WTC11 (cell line): ENCODE measurements around the gene BMP7. TPM values are rescaled to one million over a fixed set of nuclear protein-coding genes. Genes with fewer than 3 reads are reported as not detected.

Experiments used
- ATAC-seq: fragments of 200-7000 bp; cut with Tn5 transposase; 2 replicates; pipeline ENCODE4 v1.10.0; 2021; ENCODE audit warnings: mild to moderate bottlenecking, moderate library complexity
- CTCF ChIA-PET: fragments of 300-600 bp; sonication (Branson Sonifier 250); formaldehyde crosslinking; loops from one replicate; lab custom pipeline; 2021; ENCODE audit warnings: antibody characterized with exemption; lab: Charles Lee
- POLR2A ChIA-PET: fragments of 350-600 bp; sonication (Branson Sonifier 250); formaldehyde crosslinking; loops from one replicate; lab custom pipeline; 2021; ENCODE audit warnings: antibody characterized with exemption; lab: Charles Lee
- DNase-seq: peaks from one replicate; pipeline ENCODE4 v3.0.0; 2021; ENCODE audit warnings: low spot score
- H3K27ac Mint-ChIP-seq: 2 replicates; pipeline ENCODE4 v1.8.0; 2021; ENCODE audit warnings: mixed read lengths
- H3K27me3 Mint-ChIP-seq: 2 replicates; pipeline ENCODE4 v1.8.0; 2021; ENCODE audit warnings: low read depth, mild to moderate bottlenecking, moderate library complexity, mixed read lengths
- H3K36me3 Mint-ChIP-seq: 2 replicates; pipeline ENCODE4 v1.8.0; 2021; ENCODE audit warnings: mixed read lengths
- H3K4me1 Mint-ChIP-seq: 2 replicates; pipeline ENCODE4 v1.8.0; 2022; ENCODE audit warnings: mixed read lengths
- H3K4me3 Mint-ChIP-seq: 2 replicates; pipeline ENCODE4 v1.8.0; 2021; ENCODE audit warnings: mild to moderate bottlenecking, moderate library complexity, mixed read lengths
- H3K9me3 Mint-ChIP-seq: 2 replicates; pipeline ENCODE4 v1.8.0; 2021; ENCODE audit warnings: mixed read lengths
- AR ChIP-seq: fragments of 250-450 bp; sonication (Bioruptor Pico); IDR thresholded peaks from 2 replicates; pipeline ENCODE4 v1.9.0; 2021; ENCODE audit warnings: mild to moderate bottlenecking
- ATF6 ChIP-seq: sonication (generic); formaldehyde crosslinking; IDR thresholded peaks from 2 replicates; pipeline ENCODE4 v1.8.1; 2023; ENCODE audit warnings: mild to moderate bottlenecking, missing genetic modification reagents
- CBFB ChIP-seq: sonication (generic); formaldehyde crosslinking; IDR thresholded peaks from 2 replicates; pipeline ENCODE4 v1.8.1; 2022; ENCODE audit warnings: mild to moderate bottlenecking, low read depth, missing genetic modification reagents
- CTCF ChIP-seq: fragments of 200-600 bp; IDR thresholded peaks from 2 replicates; pipeline ENCODE4 v1.8.0; 2022; ENCODE audit warnings: antibody characterized with exemption
- E2F4 ChIP-seq: sonication (generic); formaldehyde crosslinking; IDR thresholded peaks from 2 replicates; pipeline ENCODE4 v1.8.1; 2022; ENCODE audit warnings: low read depth, mild to moderate bottlenecking, moderate library complexity, missing genetic modification reagents, borderline replicate concordance
- FOXP1 ChIP-seq: sonication (generic); formaldehyde crosslinking; IDR thresholded peaks from 2 replicates; pipeline ENCODE4 v1.8.0; 2022; ENCODE audit warnings: missing genetic modification reagents, mild to moderate bottlenecking, moderate library complexity, borderline replicate concordance
- FOXP4 ChIP-seq: sonication (generic); formaldehyde crosslinking; IDR thresholded peaks from 2 replicates; pipeline ENCODE4 v1.8.0; 2022; ENCODE audit warnings: mild to moderate bottlenecking, missing genetic modification reagents
- KAT7 ChIP-seq: sonication (generic); formaldehyde crosslinking; IDR thresholded peaks from 2 replicates; pipeline ENCODE4 v1.8.1; 2023; ENCODE audit warnings: missing genetic modification reagents, mild to moderate bottlenecking, borderline replicate concordance
- MLX ChIP-seq: sonication (generic); formaldehyde crosslinking; IDR thresholded peaks from 2 replicates; pipeline ENCODE4 v1.8.1; 2023; ENCODE audit warnings: mild to moderate bottlenecking, missing genetic modification reagents, moderate library complexity
- NFYB ChIP-seq: sonication (generic); formaldehyde crosslinking; conservative IDR thresholded peaks from 2 replicates; pipeline ENCODE4 v1.8.0; 2022; ENCODE audit warnings: low read depth, missing genetic modification reagents
- NR2C2 ChIP-seq: sonication (generic); formaldehyde crosslinking; IDR thresholded peaks from 2 replicates; pipeline ENCODE4 v1.8.0; 2022; ENCODE audit warnings: mild to moderate bottlenecking, missing genetic modification reagents
- OVOL2 ChIP-seq: fragments of 250-450 bp; sonication (Bioruptor Pico); IDR thresholded peaks from 2 replicates; pipeline ENCODE4 v1.9.0; 2021; ENCODE audit warnings: mild to moderate bottlenecking, borderline replicate concordance
- TEAD4 ChIP-seq: sonication (generic); formaldehyde crosslinking; IDR thresholded peaks from 2 replicates; pipeline ENCODE4 v1.8.0; 2022; ENCODE audit warnings: mild to moderate bottlenecking, missing genetic modification reagents
- ZNF121 ChIP-seq: sonication (generic); formaldehyde crosslinking; IDR thresholded peaks from 2 replicates; pipeline ENCODE4 v1.8.0; 2023; ENCODE audit warnings: missing genetic modification reagents
- ZNF219 ChIP-seq: sonication (generic); formaldehyde crosslinking; IDR thresholded peaks from 2 replicates; pipeline ENCODE4 v1.8.0; 2023; ENCODE audit warnings: missing genetic modification reagents, mild to moderate bottlenecking, borderline replicate concordance
- ZNF263 ChIP-seq: sonication (generic); formaldehyde crosslinking; IDR thresholded peaks from 2 replicates; pipeline ENCODE4 v1.8.1; 2022; ENCODE audit warnings: low read depth, mild to moderate bottlenecking, moderate library complexity, missing genetic modification reagents
- ZNF317 ChIP-seq: sonication (generic); formaldehyde crosslinking; IDR thresholded peaks from 2 replicates; pipeline ENCODE4 v1.8.1; 2023; ENCODE audit warnings: low read depth, mild to moderate bottlenecking, moderate library complexity, missing genetic modification reagents, borderline replicate concordance
- ZNF416 ChIP-seq: fragments of 250-450 bp; sonication (Bioruptor Pico); IDR thresholded peaks from 2 replicates; pipeline ENCODE4 v1.9.0; 2021; ENCODE audit warnings: mild to moderate bottlenecking, inconsistent platforms
- ZNF671 ChIP-seq: fragments of 250-450 bp; sonication (Bioruptor Pico); IDR thresholded peaks from 2 replicates; pipeline ENCODE4 v1.8.0; 2021; ENCODE audit warnings: mild to moderate bottlenecking
- total RNA-seq: library from RNA; stranded (reverse); gene quantifications from 3 replicates; pipeline ENCODE4 v1.2.3, GENCODE V29; 2021

BMP7 gene
- total RNA-seq, 1 experiment from 2014 or later = 40.7 TPM

- TF ChIP-seq CTCF = no peak
These were observed 119.3 kb downstream of the BMP7 start (continued) for GRCh38 chr20:57147185-57147584.

- H3K27me3 Mint-ChIP-seq = peaks cover 5% of the 10 kb centered on the region; the same call in 1 of the 2 replicates
These were observed 120.3 kb downstream of the BMP7 start for GRCh38 chr20:57146155-57146554.

GRCh38 chr20:57145089-57145631, 121.3 kb downstream of the BMP7 start:
- CTCF ChIA-PET = no interaction called here
- Mint-ChIP-seq H3K36me3 (no peaks in the 10 kb centered on the region), H3K27me3 (peaks cover 5% of the 10 kb centered on the region; the same call in 1 of the 2 replicates)
- no peak for ATAC-seq
- POLR2A ChIA-PET = no interaction called here
- TF ChIP-seq ZNF263 (CRISPR knock-in tag) (no peak), OVOL2 (no peak), NR2C2 (CRISPR knock-in tag) (no peak), FOXP4 (CRISPR knock-in tag) (no peak), ZNF317 (CRISPR knock-in tag) (no peak), ATF6 (CRISPR knock-in tag) (no peak), NFYB (CRISPR knock-in tag) (no peak), TEAD4 (CRISPR knock-in tag) (no peak), AR (CRISPR knock-in tag) (no peak), ZNF416 (CRISPR knock-in tag) (no peak), KAT7 (no peak), FOXP1 (CRISPR knock-in tag) (no peak), ZNF219 (CRISPR knock-in tag) (no peak), ZNF671 (CRISPR knock-in tag) (no peak), E2F4 (no peak)
- TF ChIP-seq, all 79 proteins: peak for 0
- DNase-seq = no peak
- H3K27ac Mint-ChIP-seq = no peak overlapping the region
- H3K9me3 Mint-ChIP-seq = peaks cover 7% of the 10 kb centered on the region
- no peak overlapping the region for H3K4me3 Mint-ChIP-seq
- no peaks in the 10 kb centered on the region; the same call in 1 of the 2 replicates for H3K4me1 Mint-ChIP-seq

More at GRCh38 chr20:57146155-57146554, 120.3 kb downstream of the BMP7 start:
- POLR2A ChIA-PET = no interaction called here
- DNase-seq = no peak
- no peak for ATAC-seq
- H3K4me3 Mint-ChIP-seq = no peak overlapping the region
- peaks cover 7% of the 10 kb centered on the region for H3K9me3 Mint-ChIP-seq
- TF ChIP-seq ZNF121 = no peak
- TF ChIP-seq MLX (CRISPR knock-in tag) = no peak
- TF ChIP-seq CBFB (CRISPR knock-in tag) = no peak
- no peaks in the 10 kb centered on the region for H3K36me3 Mint-ChIP-seq
- H3K4me1 Mint-ChIP-seq = peaks cover 2% of the 10 kb centered on the region; the same call in 1 of the 2 replicates
- no peak overlapping the region for H3K27ac Mint-ChIP-seq
- CTCF ChIA-PET = no interaction called here
